Colonic mucosa (tissue), 4 donors: ENCODE results near the gene LRWD1. TPM values are rescaled to one million over a fixed set of nuclear protein-coding genes. Genes with fewer than 3 reads are reported as not detected.
"Not testable (repeated sequence)": the region's sequence is repeated elsewhere in the genome, so short reads cannot be mapped to it uniquely, and the experiment has no call there.

ENCODE experiments used
- DNase-seq: peaks from one replicate; pipeline ENCODE4 v3.0.0-alpha.2; 2020
- H3K27ac ChIP-seq: fragments of 200-600 bp; one replicate; pipeline ENCODE4 v1.8.0; 2021
- H3K27me3 ChIP-seq: fragments of 200-600 bp; one replicate; pipeline ENCODE4 v1.8.0; 2021
- H3K36me3 ChIP-seq: fragments of 200-600 bp; one replicate; pipeline ENCODE4 v1.8.0; 2021
- H3K4me1 ChIP-seq: fragments of 200-600 bp; one replicate; pipeline ENCODE4 v1.8.0; 2021; ENCODE audit warnings: mild to moderate bottlenecking
- H3K4me3 ChIP-seq: fragments of 200-600 bp; one replicate; pipeline ENCODE4 v1.8.0; 2021
- H3K9ac ChIP-seq, 2 donors: one replicate each; pipeline ENCODE4 v1.7.0; 2013; ENCODE audit warnings: control low read depth in 2 of 2, low read depth in 2 of 2, low read length in 2 of 2
- H3K9me3 ChIP-seq: fragments of 200-600 bp; one replicate; pipeline ENCODE4 v1.8.0; 2021
- intact Hi-C: fragments of 100-400 bp; cut with DNase I; formaldehyde crosslinking; loops from one replicate; pipeline ENCODE4 v1.14.1; 2022
- total RNA-seq, 2 donors: library from RNA; stranded (reverse); fragmentation: NEBNext Ultra II Directional in 1 of 2; extraction: Animal tissue kit (Norgen Biotek cat#: 25700) in 1 of 2; gene quantifications; one replicate each; pipeline ENCODE4 v1.2.1, GENCODE V29; 2021
- donor health status: healthy.
- donor health status: DM: no; HTN: no; CAD: no.
- donor health status: DM: no; HTN: no; CAD: no.

Gene LRWD1
- total RNA-seq, 2 donors from 2014 or later = 11.4 to 19.6 TPM

DNA sequence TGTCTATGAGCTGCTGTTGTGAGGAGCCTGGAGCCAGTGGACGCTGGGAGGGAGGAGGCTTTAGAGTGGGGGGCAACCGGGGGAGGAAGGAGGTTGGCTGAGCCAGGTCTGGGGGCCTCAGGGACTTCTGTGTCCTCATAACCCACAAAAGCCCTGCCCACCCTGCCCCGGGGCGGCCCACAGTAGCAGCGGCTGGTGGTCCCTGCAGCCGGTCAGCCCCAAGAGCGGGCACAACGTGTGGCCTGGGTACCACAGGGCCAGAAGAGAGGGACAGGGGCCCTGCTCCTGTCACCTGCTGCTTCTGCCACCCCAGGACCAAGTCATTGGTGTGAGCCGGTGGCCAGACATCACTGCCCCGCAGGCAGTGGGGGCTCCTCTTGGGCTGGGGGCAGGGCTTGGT is 17.2 kb downstream of the LRWD1 start:
- DNase-seq, intact Hi-C loops, H3K4me1 ChIP-seq: not testable (repeated sequence)

GRCh38 chr7:102484317-102484716 is 19.5 kb downstream of the LRWD1 start:
- intact Hi-C loops = not testable (repeated sequence)

More for the DNA sequence above, 17.2 kb downstream of the LRWD1 start:
- not testable (repeated sequence) for H3K9me3 ChIP-seq, H3K9ac ChIP-seq, H3K27me3 ChIP-seq, H3K4me3 ChIP-seq, H3K27ac ChIP-seq, H3K36me3 ChIP-seq

DNA sequence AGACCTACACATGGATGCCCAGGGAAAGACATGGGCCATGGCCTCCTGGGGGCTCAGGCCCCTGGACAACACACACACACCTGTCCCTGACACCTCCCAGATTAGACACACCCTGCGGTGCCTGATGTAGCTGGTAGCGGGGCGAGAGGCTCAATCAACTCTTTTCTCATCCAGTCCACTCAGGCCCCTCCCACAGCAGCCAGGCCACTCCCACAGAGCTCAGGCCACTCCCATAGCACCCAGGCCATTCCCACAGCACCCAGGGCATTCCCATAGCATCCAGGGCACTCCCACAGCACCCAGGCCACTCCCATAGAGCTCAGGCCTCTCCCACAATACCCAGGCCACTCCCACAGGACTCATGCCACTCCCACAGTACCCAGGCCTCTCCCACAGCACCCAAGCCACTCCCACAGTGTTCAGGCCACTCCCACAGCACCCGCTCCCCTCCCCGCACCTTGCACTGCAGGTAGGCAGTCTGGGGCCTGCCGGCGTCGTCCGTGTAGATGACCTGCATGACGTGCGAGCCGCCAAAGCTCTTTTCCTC is 25.8 kb downstream of the LRWD1 start:
- H3K9me3 ChIP-seq, H3K36me3 ChIP-seq, H3K4me3 ChIP-seq, intact Hi-C loops, H3K4me1 ChIP-seq, H3K9ac ChIP-seq, H3K27me3 ChIP-seq, H3K27ac ChIP-seq: not testable (repeated sequence)
- DNase-seq = peak; percentile 92

More at GRCh38 chr7:102484317-102484716, 19.5 kb downstream of the LRWD1 start:
- H3K9ac ChIP-seq, H3K27me3 ChIP-seq, H3K36me3 ChIP-seq, H3K4me1 ChIP-seq, H3K4me3 ChIP-seq, H3K27ac ChIP-seq, H3K9me3 ChIP-seq, DNase-seq: not testable (repeated sequence)

DNA sequence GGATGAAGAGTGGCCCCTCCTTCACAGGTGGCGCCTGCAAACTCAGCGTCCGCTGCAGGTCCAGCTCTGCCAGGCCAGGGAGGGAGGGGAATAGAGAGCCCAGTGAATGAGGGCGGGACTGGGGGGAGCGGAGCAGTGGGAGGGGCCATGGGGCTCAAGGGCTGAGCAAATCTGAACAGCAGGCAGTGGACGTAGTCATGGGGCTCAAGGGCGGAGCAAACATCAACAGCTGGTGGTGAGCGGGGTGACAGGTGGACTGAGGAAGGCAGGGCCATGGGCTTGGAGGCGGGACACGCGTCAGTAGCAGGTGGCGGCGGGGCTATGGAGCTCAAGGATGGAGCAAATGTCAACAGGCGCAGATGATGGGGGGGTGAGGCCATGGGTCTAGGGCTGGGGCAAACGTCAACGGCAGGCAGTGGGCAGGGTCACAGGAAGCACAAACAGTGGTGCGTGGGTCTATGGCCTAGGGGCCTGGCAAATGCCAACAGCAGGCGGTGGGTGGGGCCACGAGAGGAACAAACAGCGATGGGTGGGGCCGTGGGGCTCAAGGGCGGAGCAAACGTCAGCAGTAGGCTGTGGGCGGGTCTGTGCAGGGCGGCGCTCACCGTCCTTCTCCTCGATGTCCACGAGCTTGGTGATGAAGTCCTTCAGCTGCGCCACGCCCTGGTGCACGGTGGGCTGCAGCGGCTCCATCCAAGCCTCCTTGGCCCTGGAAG is 28.6 kb downstream of the LRWD1 start:
- DNase-seq, H3K4me3 ChIP-seq, intact Hi-C loops, H3K9ac ChIP-seq, H3K36me3 ChIP-seq, H3K27me3 ChIP-seq, H3K9me3 ChIP-seq, H3K27ac ChIP-seq, H3K4me1 ChIP-seq: not testable (repeated sequence)

DNA sequence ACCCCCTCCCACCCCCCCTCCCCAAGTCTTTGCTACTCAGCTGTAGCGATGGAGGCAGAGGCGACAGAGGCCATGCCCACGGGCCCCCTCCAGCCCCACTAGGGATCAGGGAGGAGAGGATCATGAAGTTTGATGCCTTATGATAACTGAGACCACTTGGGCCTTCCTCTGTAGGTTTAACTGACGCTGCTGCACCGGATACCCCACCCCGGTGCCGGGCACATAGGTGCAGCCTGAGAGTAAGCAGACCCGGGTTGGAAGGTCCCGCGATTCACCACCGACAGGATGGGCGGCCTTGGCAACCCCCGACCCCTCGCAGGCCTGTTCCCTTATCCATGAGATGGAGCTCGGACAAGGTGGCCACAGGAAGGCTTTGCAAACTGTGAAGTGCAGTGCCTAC is 29.2 kb downstream of the LRWD1 start:
- H3K4me3 ChIP-seq, H3K27me3 ChIP-seq, DNase-seq, H3K4me1 ChIP-seq, H3K27ac ChIP-seq, H3K36me3 ChIP-seq, intact Hi-C loops, H3K9ac ChIP-seq, H3K9me3 ChIP-seq: not testable (repeated sequence)

GRCh38 chr7:102494473-102495149 is 29.8 kb downstream of the LRWD1 start:
- DNase-seq, H3K27me3 ChIP-seq, H3K36me3 ChIP-seq, H3K9ac ChIP-seq, H3K9me3 ChIP-seq, H3K27ac ChIP-seq, H3K4me1 ChIP-seq, intact Hi-C loops, H3K4me3 ChIP-seq: not testable (repeated sequence)

DNA sequence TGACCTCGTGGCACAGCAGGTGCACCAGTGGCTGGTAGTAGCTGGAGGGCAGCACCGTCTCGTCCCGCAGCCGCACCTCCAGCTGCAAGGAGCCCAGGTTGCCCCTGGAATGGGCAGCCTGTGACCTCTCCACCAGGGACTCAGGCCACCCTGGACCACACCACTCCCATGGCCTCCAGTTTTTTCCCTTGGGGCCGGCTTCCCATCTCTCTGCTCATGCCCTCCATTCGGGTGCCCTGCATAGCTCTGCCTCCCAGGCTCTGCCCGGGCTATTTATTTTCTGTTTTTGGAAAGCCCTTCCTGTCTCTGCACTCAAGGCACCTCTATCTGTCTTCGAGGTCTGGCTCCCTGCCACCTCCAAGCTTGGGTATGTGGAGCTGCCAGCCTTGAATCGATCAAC is 32.1 kb downstream of the LRWD1 start:
- H3K27ac ChIP-seq, DNase-seq, H3K9me3 ChIP-seq, H3K4me1 ChIP-seq, H3K9ac ChIP-seq, H3K27me3 ChIP-seq, H3K4me3 ChIP-seq, H3K36me3 ChIP-seq, intact Hi-C loops: not testable (repeated sequence)

GRCh38 chr7:102497308-102497707 is 32.5 kb downstream of the LRWD1 start:
- H3K9ac ChIP-seq, intact Hi-C loops, H3K4me1 ChIP-seq, H3K36me3 ChIP-seq, H3K27me3 ChIP-seq, H3K4me3 ChIP-seq, H3K9me3 ChIP-seq, H3K27ac ChIP-seq, DNase-seq: not testable (repeated sequence)

GRCh38 chr7:102498321-102498720 is 33.5 kb downstream of the LRWD1 start:
- H3K27me3 ChIP-seq, H3K36me3 ChIP-seq, H3K9ac ChIP-seq, DNase-seq, H3K27ac ChIP-seq, H3K4me3 ChIP-seq, H3K4me1 ChIP-seq, intact Hi-C loops, H3K9me3 ChIP-seq: not testable (repeated sequence)

GRCh38 chr7:102503141-102503540 is 38.4 kb downstream of the LRWD1 start:
- DNase-seq, H3K4me3 ChIP-seq, H3K9me3 ChIP-seq, H3K4me1 ChIP-seq, H3K9ac ChIP-seq, H3K27me3 ChIP-seq, H3K36me3 ChIP-seq, H3K27ac ChIP-seq, intact Hi-C loops: not testable (repeated sequence)

GRCh38 chr7:102505298-102506185 is 40.8 kb downstream of the LRWD1 start:
- H3K4me3 ChIP-seq, H3K4me1 ChIP-seq, H3K9me3 ChIP-seq, H3K27me3 ChIP-seq, H3K36me3 ChIP-seq, H3K27ac ChIP-seq, H3K9ac ChIP-seq, intact Hi-C loops, DNase-seq: not testable (repeated sequence)

DNA sequence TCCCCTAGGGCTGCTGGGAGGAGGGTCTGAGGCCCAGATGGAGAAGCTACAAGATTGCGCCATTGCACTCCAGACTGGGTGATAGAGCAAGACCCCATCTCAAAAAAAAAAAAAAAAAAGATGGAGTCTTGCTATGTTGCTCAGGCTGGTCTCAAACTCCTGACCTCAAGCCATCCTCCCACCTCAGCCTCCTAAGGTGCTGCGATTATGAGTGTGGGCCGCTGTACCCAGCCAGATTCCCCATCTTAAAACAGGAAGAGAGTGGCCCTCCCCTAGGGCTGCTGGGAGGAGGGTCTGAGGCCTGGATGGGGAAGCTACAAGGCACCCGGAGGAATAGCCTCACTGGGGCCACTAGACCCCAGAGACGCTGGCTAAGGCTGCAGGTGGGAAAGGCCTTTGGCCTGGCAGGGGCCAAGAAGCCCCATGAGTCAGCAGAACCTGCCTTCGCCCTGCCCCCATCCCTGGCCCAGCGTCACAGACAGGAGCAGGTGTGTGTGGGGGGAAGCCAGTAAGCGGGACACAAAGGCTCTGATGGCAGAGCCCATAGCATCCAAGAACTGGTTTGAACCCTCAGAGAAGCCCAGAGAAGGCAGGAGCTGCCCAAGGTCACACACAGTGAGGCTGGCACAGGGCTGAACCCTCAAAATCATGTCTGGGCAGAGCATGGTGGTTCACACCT is 42.8 kb downstream of the LRWD1 start:
- H3K4me1 ChIP-seq, H3K36me3 ChIP-seq, H3K9me3 ChIP-seq, H3K9ac ChIP-seq, intact Hi-C loops, H3K27ac ChIP-seq, DNase-seq, H3K4me3 ChIP-seq, H3K27me3 ChIP-seq: not testable (repeated sequence)
